Measurements from ENCODE around the gene TTC39A. TPM values are rescaled to one million over a fixed set of nuclear protein-coding genes. Genes with fewer than 3 reads are reported as not detected.

The TTC39A gene
- total RNA-seq, 1 experiment from 2014 or later = 15.4 TPM

- H3K27me3 ChIP-seq (ENCODE audit: insufficient read depth, low read length) = no peaks in the 10 kb centered on the region
- H3K79me2 ChIP-seq (ENCODE audit: insufficient read depth, low read length) = no peaks in the 10 kb centered on the region
- ChIA-PET CTCF (interaction anchor here (1.3 to 2.3 kb wide), 5 partner anchors 9 to 239 kb away, joined by 4 to 8 read pairs (median 5); no protein-coding TSS in a partner anchor), RAD21 (ENCODE audit: low non-redundant PET in 1 of 2, low total read pairs in 2 of 2, uncharacterized antibody in 2 of 2, unreplicated experiment in 2 of 2) (no interaction called here), POLR2A (no interaction called here)
- no peaks in the 10 kb centered on the region for H3K9me3 ChIP-seq (ENCODE audit: control insufficient read depth in 1 of 2, insufficient read depth in 1 of 2, low read depth in 1 of 2, low read length in 2 of 2)
- no peak overlapping the region for H3K4me2 ChIP-seq (ENCODE audit: low read length)
- intact Hi-C loops (cut with micrococcal nuclease) = loop anchor here (10.0 kb wide), 1 partner anchor 541 kb away; no protein-coding TSS in a partner anchor
- H4K20me1 ChIP-seq (ENCODE audit: insufficient read depth) = no peaks in the 10 kb centered on the region
- no peak for TF ChIP-seq POLR2AphosphoS5 (IDR thresholded peaks at IDR 0.05; ENCODE audit: low read depth, low read length)
- no peak for TF ChIP-seq EGR1 (IDR thresholded peaks at IDR 0.05; ENCODE audit: low read depth)
- TF ChIP-seq REST (IDR thresholded peaks at IDR 0.05; ENCODE audit: low read depth) = no peak
- TF ChIP-seq ZNF274 (IDR thresholded peaks at IDR 0.05; ENCODE audit: low read depth, low read length) = no peak
- TF ChIP-seq ATF3 (IDR thresholded peaks at IDR 0.05) = no peak
- no peak overlapping the region for H3K4me3 ChIP-seq (replicated peaks in 1 of 2; ENCODE audit: low read depth in 1 of 2, low read length in 2 of 2)
- no peak overlapping the region for H2AFZ ChIP-seq (ENCODE audit: low read depth, low read length, poor library complexity, severe bottlenecking)
- no TSS peak for BruUV-seq (replicated peaks)
- H3K9ac ChIP-seq (ENCODE audit: low read length) = no peak overlapping the region
- no peak for DNase-seq (ENCODE audit: low read depth, low spot score)
- peaks cover 0 to 23% of the 10 kb centered on the region in 2 experiments; a peak in 2 of 4 replicates for H3K4me1 ChIP-seq (ENCODE audit: control insufficient read depth in 1 of 2, insufficient read depth in 2 of 2, low read length in 2 of 2)
- no peak for ATAC-seq
- no peaks in the 10 kb centered on the region for H3K9me2 ChIP-seq (ENCODE audit: insufficient read depth)
- no peaks in the 10 kb centered on the region for H3K36me3 ChIP-seq (ENCODE audit: control insufficient read depth in 1 of 2, insufficient read depth in 2 of 2, low read length in 2 of 2)
- no peak overlapping the region for H3K27ac ChIP-seq (ENCODE audit: low read depth, low read length)
These were observed 34.4 kb downstream of the TTC39A start for GRCh38 chr1:51295926-51296325.
